HepG2 (cell line): ENCODE data around the gene SEPTIN11. TPM values are rescaled to one million over a fixed set of nuclear protein-coding genes. Genes with fewer than 3 reads are reported as not detected.

Experiments
- ATAC-seq: fragments of 200-7000 bp; cut with Tn5 transposase; 3 replicates; pipeline ENCODE4 v1.9.1; 2020; ENCODE audit warnings: mild to moderate bottlenecking, moderate library complexity
- BruUV-seq: library from RNA; stranded (reverse); fragments of 400-500 nt; replicated peaks from 2 replicates; lab custom pipeline; 2021; lab: Mats Ljungman, UMichigan
- CTCF ChIA-PET: fragments of 300-600 bp; formaldehyde crosslinking; extraction: SDS; loops from one replicate; lab custom pipeline; 2021; ENCODE audit warnings: low total read pairs, inconsistent platforms, low intra/inter-chr PET ratio; lab: Yijun Ruan, JAX
- POLR2A ChIA-PET: fragments of 350-600 bp; sonication (Branson Sonifier 250); formaldehyde crosslinking; loops from one replicate; lab custom pipeline; 2020; ENCODE audit warnings: antibody characterized with exemption, inconsistent platforms; lab: Yijun Ruan, JAX
- DNase-seq: peaks from one replicate; pipeline ENCODE4 v3.0.0-alpha.2; 2015; ENCODE audit warnings: low spot score
- FAIRE-seq: peaks from 3 replicates; lab custom pipeline; 2011; peaks lifted over from hg19 to GRCh38; lab: Jason Lieb, UNC
- H2AFZ ChIP-seq: one replicate; pipeline ENCODE4 v1.6.1; 2011; ENCODE audit warnings: low read length, inconsistent platforms
- H3K27ac ChIP-seq: fragments of 300-600 bp; 3 replicates; pipeline ENCODE4 v1.8.0; 2011; ENCODE audit warnings: mixed run types, mild to moderate bottlenecking, mixed read lengths, low read length, inconsistent platforms; ENCODE audit not compliant: insufficient read depth; ENCODE audit errors: extremely low read length
- H3K27me3 ChIP-seq, 2 experiments: fragments of 200-600 bp in 1 of 2; 2 replicates in 1 of 2; 3 replicates in 1 of 2; pipeline versions ENCODE4 v1.6.0 to v1.8.0; 2011; ENCODE audit warnings: low read length in 2 of 2, mild to moderate bottlenecking in 2 of 2, moderate library complexity in 2 of 2, inconsistent platforms in 1 of 2; ENCODE audit not compliant: insufficient read depth in 2 of 2, control insufficient read depth in 1 of 2
- H3K36me3 ChIP-seq, 2 experiments: fragments of 200-600 bp in 1 of 2; replicated peaks in 1 of 2; 2 replicates in 1 of 2; 3 replicates in 1 of 2; pipeline versions ENCODE4 v1.5.1 to v1.8.0; 2011; ENCODE audit warnings: low read length in 2 of 2, inconsistent platforms in 1 of 2; ENCODE audit not compliant: insufficient read depth in 2 of 2, control insufficient read depth in 1 of 2
- H3K4me1 ChIP-seq: 2 replicates; pipeline ENCODE4 v1.5.1; 2012; ENCODE audit warnings: low read length, inconsistent platforms; ENCODE audit not compliant: insufficient read depth
- H3K4me2 ChIP-seq: 2 replicates; pipeline ENCODE4 v1.6.0; 2011; ENCODE audit warnings: low read depth, low read length, inconsistent platforms
- H3K4me3 ChIP-seq, 3 experiments: fragments of 200-600 bp in 1 of 3; sonication (generic), shearing (Covaris generic) in 1 of 3; replicated peaks in 1 of 3; 2 replicates each; pipeline ENCODE4 v1.5.1; 2011 to 2016; ENCODE audit warnings: low read length in 3 of 3, inconsistent platforms in 2 of 3, low read depth in 2 of 3, mild to moderate bottlenecking in 2 of 3, control low read depth in 1 of 3, mixed read lengths in 1 of 3; ENCODE audit not compliant: insufficient read depth in 1 of 3
- H3K79me2 ChIP-seq: one replicate; pipeline ENCODE4 v1.6.1; 2011; ENCODE audit warnings: low read length, inconsistent platforms; ENCODE audit not compliant: insufficient read depth
- H3K9ac ChIP-seq: 2 replicates; pipeline ENCODE4 v1.6.0; 2011; ENCODE audit warnings: mild to moderate bottlenecking, low read depth, low read length, inconsistent platforms; ENCODE audit not compliant: insufficient read depth
- H3K9me3 ChIP-seq: 2 replicates; pipeline ENCODE4 v1.5.1; 2012; ENCODE audit warnings: mild to moderate bottlenecking, low read length
- H4K20me1 ChIP-seq: 2 replicates; pipeline ENCODE4 v1.6.0; 2011; ENCODE audit warnings: inconsistent platforms, mild to moderate bottlenecking, low read length, moderate library complexity; ENCODE audit not compliant: insufficient read depth
- AHDC1 ChIP-seq: sonication (generic); formaldehyde crosslinking; IDR thresholded peaks from 2 replicates; pipeline ENCODE4 v1.5.1; 2020; ENCODE audit warnings: mild to moderate bottlenecking, missing genetic modification reagents, borderline replicate concordance
- AKAP8 ChIP-seq: sonication (generic); formaldehyde crosslinking; IDR thresholded peaks from 2 replicates; pipeline ENCODE4 v1.5.1; 2020; ENCODE audit warnings: mild to moderate bottlenecking, missing genetic modification reagents
- GFI1 ChIP-seq: sonication (generic); formaldehyde crosslinking; IDR thresholded peaks from 2 replicates; pipeline ENCODE4 v1.5.0; 2020; ENCODE audit warnings: missing genetic modification reagents, mild to moderate bottlenecking, borderline replicate concordance
- HOMEZ ChIP-seq: IDR thresholded peaks from 2 replicates; pipeline ENCODE4 v1.6.1; 2016; ENCODE audit warnings: low read depth
- IKZF5 ChIP-seq: IDR thresholded peaks from 2 replicates; pipeline ENCODE4 v1.6.1; 2018; ENCODE audit warnings: missing genetic modification reagents, mild to moderate bottlenecking, missing compliant biosample characterization
- PAWR ChIP-seq: sonication (generic); formaldehyde crosslinking; IDR thresholded peaks from 2 replicates; pipeline ENCODE4 v1.4.0; 2020; ENCODE audit warnings: missing genetic modification reagents, mild to moderate bottlenecking, borderline replicate concordance
- RARA ChIP-seq: IDR thresholded peaks from 2 replicates; pipeline ENCODE4 v1.6.1; 2016; ENCODE audit warnings: missing genetic modification reagents, missing compliant biosample characterization
- XRCC5 ChIP-seq: fragments of 200-400 bp; formaldehyde crosslinking; optimal IDR thresholded peaks from 2 replicates; pipeline ENCODE3; 2017; ENCODE audit warnings: mild to moderate bottlenecking, low read length
- ZEB1 ChIP-seq: IDR thresholded peaks from 2 replicates; pipeline ENCODE4 v1.6.1; 2012; ENCODE audit warnings: mild to moderate bottlenecking, low read depth, inconsistent platforms; ENCODE audit not compliant: insufficient replicate concordance
- ZNF292 ChIP-seq: sonication (generic); formaldehyde crosslinking; IDR thresholded peaks from 2 replicates; pipeline ENCODE4 v1.8.1; 2022; ENCODE audit warnings: mild to moderate bottlenecking, low read depth, missing genetic modification reagents, borderline replicate concordance
- ZNF3 ChIP-seq: IDR thresholded peaks from 2 replicates; pipeline ENCODE4 v1.7.0; 2017; ENCODE audit warnings: inconsistent platforms
- ZNF503 ChIP-seq: sonication (generic); formaldehyde crosslinking; IDR thresholded peaks from 2 replicates; pipeline ENCODE4 v1.4.0; 2020; ENCODE audit warnings: missing genetic modification reagents
- ZNF580 ChIP-seq: IDR thresholded peaks from 2 replicates; pipeline ENCODE4 v1.6.1; 2016; ENCODE audit warnings: low read depth, borderline replicate concordance
- WGBS: methylation state at CpG from one replicate; pipeline ENCODE4 v1.1.6; 2017; ENCODE audit warnings: low lambda C conversion rate; 5-methylcytosine and 5-hydroxymethylcytosine counted together
- in situ Hi-C: cut with HindIII; loops from 2 replicates; pipeline ENCODE4 v1.10.0; 2017; ENCODE audit warnings: low pct_unique_long_range_greater_than_20kb; ENCODE audit not compliant: extremely low pct_ligation_motif_present
- intact Hi-C: fragments of 100-400 bp; cut with micrococcal nuclease; formaldehyde crosslinking; loops from one replicate; pipeline ENCODE4 v1.10.0; 2022; ENCODE audit not compliant: unreplicated experiment
- polyA plus RNA-seq, 8 experiments: library from polyadenylated mRNA; depleted of rRNA in 3 of 8; stranded (reverse) in 7 of 8; unstranded in 1 of 8; fragments of >200 nt; fragmentation: Illumina TruSeq in 4 of 8; extraction: Trizol in 4 of 8; gene quantifications; 2 replicates each; pipeline versions ENCODE4 v1.2.1 to v1.2.3, GENCODE V29; 2011 to 2016; ENCODE audit warnings: low read depth in 4 of 8, missing spikeins in 1 of 8, mixed read lengths in 1 of 8; ENCODE audit not compliant: insufficient read depth in 1 of 8
- total RNA-seq, 5 experiments: library from RNA; depleted of rRNA; stranded (reverse); fragments of >200 nt; fragmentation: Illumina TruSeq; extraction: Trizol; gene quantifications; 2 replicates each; pipeline ENCODE4 v1.2.3, GENCODE V29; 2016; ENCODE audit warnings: low read depth in 1 of 5

The SEPTIN11 gene
- total and polyA plus RNA-seq, 2 of the 13 experiments (the other 11 are each of a cell fraction or from before 2014, with no cell fraction given) = 28.9 to 47.3 TPM

GRCh38 chr4:76943129-76943620, 6.4 kb upstream of the SEPTIN11 start:
- ChIA-PET POLR2A (no interaction called here), CTCF (no interaction called here)
- no peaks in the 10 kb centered on the region for H4K20me1 ChIP-seq
- no peaks in the 10 kb centered on the region for H3K27me3 ChIP-seq
- H3K9me3 ChIP-seq = no peaks in the 10 kb centered on the region
- peaks cover 7% of the 10 kb centered on the region for H3K4me1 ChIP-seq
- H2AFZ ChIP-seq = no peak overlapping the region
- ATAC-seq (no peak), DNase-seq (no peak), FAIRE-seq (no peak)
- no peak overlapping the region for H3K27ac ChIP-seq
- intact Hi-C loops = no loop called here
- peaks cover 2% of the 10 kb centered on the region for H3K79me2 ChIP-seq
- no peaks in the 10 kb centered on the region for H3K36me3 ChIP-seq
- no peak overlapping the region for H3K4me2 ChIP-seq
- no peak overlapping the region for H3K4me3 ChIP-seq
- 85% methylated on average over 6 of the region's 6 CpGs for WGBS
- in situ Hi-C loops = no loop called here
- BruUV-seq = no TSS peak
- H3K9ac ChIP-seq = no peak overlapping the region
- no peak for TF ChIP-seq ZNF292
- no peak for TF ChIP-seq XRCC5
- no peak for TF ChIP-seq ZNF580
- no peak for TF ChIP-seq ZNF3 (CRISPR knock-in tag)
- TF ChIP-seq HOMEZ (CRISPR knock-in tag) = no peak
- no peak for TF ChIP-seq AHDC1
- TF ChIP-seq AKAP8 = no peak
- TF ChIP-seq IKZF5 (CRISPR knock-in tag) = no peak
- TF ChIP-seq PAWR (CRISPR knock-in tag) = no peak
- no peak for TF ChIP-seq ZNF503
- no peak for TF ChIP-seq GFI1 (CRISPR knock-in tag)
- no peak for TF ChIP-seq ZEB1
- TF ChIP-seq RARA = no peak
